Measurements from ENCODE around the gene TULP4.

Gene TULP4

GRCh38 chr6:158558415-158559306 is 246.4 kb downstream of the TULP4 start:
- DNase-seq (ENCODE audit: low spot score) = no peak

DNA sequence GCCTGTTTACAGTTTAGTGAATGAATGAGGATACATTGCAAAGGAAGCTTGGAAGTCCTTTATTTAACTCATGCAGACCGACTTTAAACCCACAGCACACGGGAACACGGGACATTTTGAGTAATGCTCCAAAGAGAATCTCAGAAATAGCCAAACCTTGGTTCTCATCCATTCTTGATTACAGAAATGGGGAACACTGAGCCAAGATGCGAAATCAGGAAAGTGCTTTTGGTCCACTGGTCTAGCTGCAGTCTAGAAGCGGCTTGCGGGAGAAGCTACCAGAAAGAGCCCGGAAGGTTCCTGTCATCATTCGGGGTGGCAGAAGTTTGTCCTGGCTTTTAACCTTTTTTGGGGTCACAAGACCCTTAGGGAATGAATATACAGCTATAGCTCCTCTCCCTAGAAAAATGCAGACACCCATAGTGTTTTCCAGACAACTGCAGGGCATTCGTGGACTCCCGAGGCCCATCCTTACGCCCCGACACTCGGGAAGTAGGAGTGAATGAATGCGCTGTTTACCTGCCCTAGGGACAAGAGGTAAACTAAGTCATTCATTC is 247.2 kb downstream of the TULP4 start:
- DNase-seq (ENCODE audit: low spot score) = peak; percentile 21

DNA sequence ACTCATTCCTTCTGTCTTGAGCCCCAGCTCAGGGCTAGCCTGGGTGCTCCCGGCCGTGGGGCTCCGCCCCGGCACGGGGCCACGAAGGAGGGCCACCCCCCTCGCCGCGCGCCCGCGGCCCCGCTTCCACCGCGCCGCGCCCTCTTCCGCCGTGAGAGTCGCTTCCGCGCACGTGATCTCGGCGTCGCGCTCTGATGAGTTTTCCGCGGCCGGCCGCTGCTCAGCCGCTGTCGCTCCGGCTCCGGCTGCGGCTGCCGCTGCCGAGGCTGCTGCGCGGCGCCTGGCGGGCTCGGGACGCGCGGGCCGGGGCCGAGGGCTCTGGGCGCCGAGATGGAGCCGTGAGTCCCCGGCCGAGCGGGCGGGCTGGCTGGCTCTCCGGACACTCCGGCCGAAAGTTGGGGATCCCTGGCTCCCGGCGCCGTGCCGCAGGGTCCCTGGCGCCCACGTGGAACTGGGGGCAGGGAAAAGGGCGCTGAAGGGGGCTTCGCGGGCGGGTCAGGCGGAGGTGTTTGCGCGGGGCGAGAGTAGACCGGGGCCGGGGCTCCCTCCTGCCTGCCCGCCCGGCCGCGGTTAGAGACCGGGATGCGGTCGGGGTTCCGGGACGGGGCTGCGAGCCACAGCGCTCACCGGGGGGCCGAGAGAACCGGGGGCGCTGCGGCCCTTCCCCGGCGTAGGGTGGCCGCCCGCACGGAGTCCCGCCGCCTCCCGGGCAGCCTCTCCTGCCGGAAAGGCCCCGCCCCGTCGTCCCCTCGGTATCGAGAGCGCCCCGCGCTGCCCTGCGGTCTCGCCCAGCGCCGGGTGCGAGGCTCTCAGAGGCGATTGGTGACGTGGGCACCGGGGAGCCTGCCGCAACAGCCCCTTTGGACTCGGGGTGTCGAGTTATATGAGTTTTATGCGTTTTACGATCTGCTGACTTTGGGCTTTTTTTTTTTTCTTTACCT is 247.9 kb downstream of the TULP4 start, which contains the start of gene TMEM181:
TMEM181 (plus strand) TSS at position 197 of the 941 bp plus-strand sequence; CDS start at position 331, 134 bp downstream.
- peak; percentile 64 for DNase-seq (ENCODE audit: low spot score)

DNA sequence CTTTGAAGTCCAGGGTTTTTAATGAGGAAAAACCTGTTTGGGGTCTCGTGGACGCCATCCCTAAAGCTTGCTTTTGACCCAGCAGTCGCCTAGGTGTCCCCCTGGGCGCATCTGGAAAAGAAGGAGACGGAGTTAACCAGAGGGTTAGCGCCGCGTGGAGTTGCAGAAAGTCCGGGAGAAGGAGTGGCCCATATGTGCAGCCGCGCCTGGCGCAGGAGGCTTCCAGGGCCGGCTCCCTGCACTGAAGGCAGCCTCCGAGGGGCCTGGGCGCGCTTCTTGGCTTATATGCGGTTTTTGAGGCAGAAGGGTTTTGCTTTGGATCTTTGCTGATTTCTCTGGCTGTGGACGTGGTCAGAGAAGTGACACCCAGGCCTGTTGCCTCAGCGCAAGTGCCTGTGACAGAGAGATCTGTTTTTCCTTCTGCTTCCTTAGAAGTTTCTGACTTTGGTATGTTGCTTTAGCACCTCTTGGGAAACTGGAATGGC is 248.6 kb downstream of the TULP4 start:
- no peak for DNase-seq (ENCODE audit: low spot score)

Measured in cerebellar cortex (tissue), 1 donor.